ENCODE measurements around the gene FHAD1.

- TF ChIP-seq POLR2A (IDR thresholded peaks at IDR 0.05; ENCODE audit: low read depth, low read length) (no peak), BACH1 (IDR thresholded peaks at IDR 0.05; ENCODE audit: borderline replicate concordance) (no peak), POLR2AphosphoS5 (IDR thresholded peaks at IDR 0.05; ENCODE audit: low read length) (no peak), MAX (IDR thresholded peaks at IDR 0.05; ENCODE audit: low read depth, low read length) (no peak), SPI1 (IDR thresholded peaks at IDR 0.05; ENCODE audit: borderline replicate concordance, insufficient read depth, low read depth, low read length) (no peak), ZSCAN29 (IDR thresholded peaks at IDR 0.05) (no peak), JUND (IDR thresholded peaks at IDR 0.05; ENCODE audit: low read depth, low read length) (no peak), NRF1 (conservative IDR thresholded peaks at IDR 0.05; ENCODE audit: low read depth, low read length) (no peak)
- TF ChIP-seq, protein P1, sequence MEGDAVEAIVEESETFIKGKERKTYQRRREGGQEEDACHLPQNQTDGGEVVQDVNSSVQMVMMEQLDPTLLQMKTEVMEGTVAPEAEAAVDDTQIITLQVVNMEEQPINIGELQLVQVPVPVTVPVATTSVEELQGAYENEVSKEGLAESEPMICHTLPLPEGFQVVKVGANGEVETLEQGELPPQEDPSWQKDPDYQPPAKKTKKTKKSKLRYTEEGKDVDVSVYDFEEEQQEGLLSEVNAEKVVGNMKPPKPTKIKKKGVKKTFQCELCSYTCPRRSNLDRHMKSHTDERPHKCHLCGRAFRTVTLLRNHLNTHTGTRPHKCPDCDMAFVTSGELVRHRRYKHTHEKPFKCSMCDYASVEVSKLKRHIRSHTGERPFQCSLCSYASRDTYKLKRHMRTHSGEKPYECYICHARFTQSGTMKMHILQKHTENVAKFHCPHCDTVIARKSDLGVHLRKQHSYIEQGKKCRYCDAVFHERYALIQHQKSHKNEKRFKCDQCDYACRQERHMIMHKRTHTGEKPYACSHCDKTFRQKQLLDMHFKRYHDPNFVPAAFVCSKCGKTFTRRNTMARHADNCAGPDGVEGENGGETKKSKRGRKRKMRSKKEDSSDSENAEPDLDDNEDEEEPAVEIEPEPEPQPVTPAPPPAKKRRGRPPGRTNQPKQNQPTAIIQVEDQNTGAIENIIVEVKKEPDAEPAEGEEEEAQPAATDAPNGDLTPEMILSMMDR (IDR thresholded peaks at IDR 0.05 in 2 of 3, conservative IDR thresholded peaks at IDR 0.05 in 1 of 3; ENCODE audit: control insufficient read depth in 2 of 3, extremely low read depth in 1 of 3, insufficient read depth in 1 of 3, low read depth in 3 of 3, low read length in 3 of 3): no peak
- TF ChIP-seq, protein P2, sequence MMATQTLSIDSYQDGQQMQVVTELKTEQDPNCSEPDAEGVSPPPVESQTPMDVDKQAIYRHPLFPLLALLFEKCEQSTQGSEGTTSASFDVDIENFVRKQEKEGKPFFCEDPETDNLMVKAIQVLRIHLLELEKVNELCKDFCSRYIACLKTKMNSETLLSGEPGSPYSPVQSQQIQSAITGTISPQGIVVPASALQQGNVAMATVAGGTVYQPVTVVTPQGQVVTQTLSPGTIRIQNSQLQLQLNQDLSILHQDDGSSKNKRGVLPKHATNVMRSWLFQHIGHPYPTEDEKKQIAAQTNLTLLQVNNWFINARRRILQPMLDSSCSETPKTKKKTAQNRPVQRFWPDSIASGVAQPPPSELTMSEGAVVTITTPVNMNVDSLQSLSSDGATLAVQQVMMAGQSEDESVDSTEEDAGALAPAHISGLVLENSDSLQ (IDR thresholded peaks at IDR 0.05): no peak
Observed at GRCh38 chr1:15251857-15252835, 5.1 kb downstream of the FHAD1 start.
